NCI-H748 (cell line): ENCODE results near the gene RFESD.
"Not testable (repeated sequence)": the region's sequence is repeated elsewhere in the genome, so short reads cannot be mapped to it uniquely, and the experiment has no call there.

ENCODE experiments used
- DNase-seq: peaks from one replicate; lab custom pipeline; 2025; ENCODE audit not compliant: unreplicated experiment; lab: John Stamatoyannopoulos, UW

RFESD gene

GRCh38 chr5:95627971-95628810 lies 18.4 kb upstream of the RFESD start:
- no peak for DNase-seq

GRCh38 chr5:95628933-95629332 lies 17.6 kb upstream of the RFESD start:
- no peak for DNase-seq

DNA sequence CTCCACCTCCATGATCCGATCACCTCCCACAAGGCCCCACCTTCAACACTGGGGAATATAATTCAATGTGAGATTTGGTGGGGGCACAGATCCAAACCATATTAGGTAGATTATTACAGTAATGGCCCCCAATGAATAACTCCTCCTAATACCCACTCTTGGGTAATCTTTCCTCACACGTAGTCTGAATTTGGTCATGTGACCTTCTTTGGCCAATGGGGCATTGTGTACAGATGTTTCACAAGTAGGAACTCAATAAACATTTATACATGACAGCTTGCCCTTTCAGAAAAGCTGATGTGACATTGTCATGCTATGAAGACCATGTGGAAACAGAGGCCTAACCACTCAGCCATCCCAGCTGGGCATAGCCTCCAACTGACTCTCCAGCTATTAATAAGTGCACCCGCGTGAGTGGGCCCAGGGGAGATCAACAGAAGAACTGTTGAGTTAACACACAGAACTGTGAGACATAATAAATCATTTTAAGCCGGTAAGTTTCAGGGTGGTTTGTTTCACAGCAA lies 16.1 kb upstream of the RFESD start:
- DNase-seq = no peak

- DNase-seq = no peak
Measured at GRCh38 chr5:95631255-95631958, 15.2 kb upstream of the RFESD start.

- DNase-seq = no peak
Measured at GRCh38 chr5:95631991-95632675, 14.4 kb upstream of the RFESD start.

GRCh38 chr5:95632942-95633341 lies 13.6 kb upstream of the RFESD start:
- DNase-seq = not testable (repeated sequence)

- DNase-seq = no peak
Measured at GRCh38 chr5:95633671-95634070, 12.9 kb upstream of the RFESD start.

- no peak for DNase-seq
Measured at GRCh38 chr5:95634081-95634480, 12.5 kb upstream of the RFESD start.

GRCh38 chr5:95638632-95639031 lies 7.9 kb upstream of the RFESD start:
- DNase-seq = no peak

DNA sequence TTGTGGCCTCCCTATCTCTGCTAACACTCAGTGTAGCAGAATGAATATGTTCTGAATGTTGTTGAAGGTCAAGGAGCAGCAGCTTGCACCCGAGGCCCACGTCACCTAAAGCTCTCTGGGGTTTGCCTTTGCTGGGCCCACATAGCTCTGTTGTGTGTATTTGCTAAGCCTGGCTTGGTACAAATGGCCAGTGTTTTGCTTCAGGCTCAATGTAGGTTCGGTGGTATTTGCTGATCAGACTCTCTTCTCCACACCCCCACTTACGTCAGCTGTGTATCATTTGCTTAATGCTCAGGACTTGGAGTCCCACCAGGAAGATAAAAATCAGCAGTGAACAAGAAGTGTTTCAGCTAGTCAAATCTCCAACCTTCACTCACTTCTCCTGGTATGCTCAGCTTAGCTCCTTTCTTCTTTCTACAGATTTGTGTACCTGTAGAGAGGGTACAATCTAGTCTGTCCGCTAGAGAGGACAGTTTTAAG lies 4.8 kb upstream of the RFESD start:
- no peak for DNase-seq

DNA sequence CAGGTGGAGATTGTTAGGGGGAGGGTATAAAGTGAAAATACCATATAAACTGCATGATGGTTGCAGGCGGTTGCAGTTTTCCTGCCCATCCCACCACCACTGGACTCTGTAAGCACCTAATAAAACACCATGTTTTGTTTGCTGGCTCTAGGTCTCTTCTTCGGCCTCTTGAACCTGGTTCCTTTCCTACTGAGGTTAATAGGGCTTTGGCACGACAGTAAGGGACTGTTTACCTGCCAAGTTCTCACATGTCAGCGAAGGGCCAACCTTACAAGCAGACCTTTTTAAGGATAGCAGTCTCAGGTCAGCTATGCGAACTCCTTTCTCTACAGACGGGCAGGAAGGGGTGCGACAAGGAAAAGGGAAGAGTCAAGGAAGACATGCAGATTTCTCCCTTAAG lies 3.4 kb upstream of the RFESD start:
- no peak for DNase-seq

DNA sequence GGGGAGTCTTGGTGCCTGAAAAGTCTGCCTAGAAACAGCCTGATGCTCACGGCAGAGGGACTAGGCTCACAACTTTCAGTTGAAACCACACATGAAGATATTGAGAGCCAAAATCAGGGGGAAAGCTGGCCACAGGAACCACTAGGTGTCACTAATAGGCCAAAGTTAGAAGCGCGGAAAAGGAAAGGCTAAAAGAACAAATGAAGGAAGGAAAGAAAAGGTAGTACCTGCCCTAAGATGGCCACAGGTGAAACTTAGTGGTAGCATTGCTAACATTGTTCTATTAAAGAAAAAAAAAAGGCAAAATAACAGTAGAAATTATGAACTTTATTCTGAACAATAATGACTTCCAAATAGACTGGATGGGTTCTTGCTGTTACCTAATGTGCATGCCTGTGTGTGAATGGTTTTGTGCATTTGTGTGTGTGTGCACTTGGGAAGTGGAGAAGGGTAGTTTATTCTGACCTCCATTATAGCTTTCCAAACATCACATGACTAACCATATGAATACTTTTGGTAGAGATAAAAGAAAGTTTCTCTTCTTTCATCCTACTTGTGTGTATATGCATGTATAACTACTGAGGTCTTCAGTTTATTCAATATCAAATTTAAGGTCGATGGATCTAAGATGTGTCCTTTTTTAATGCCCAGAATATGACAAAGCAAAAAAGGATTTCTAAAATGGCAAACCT lies 2.1 kb upstream of the RFESD start:
- peak; percentile 53 for DNase-seq

DNA sequence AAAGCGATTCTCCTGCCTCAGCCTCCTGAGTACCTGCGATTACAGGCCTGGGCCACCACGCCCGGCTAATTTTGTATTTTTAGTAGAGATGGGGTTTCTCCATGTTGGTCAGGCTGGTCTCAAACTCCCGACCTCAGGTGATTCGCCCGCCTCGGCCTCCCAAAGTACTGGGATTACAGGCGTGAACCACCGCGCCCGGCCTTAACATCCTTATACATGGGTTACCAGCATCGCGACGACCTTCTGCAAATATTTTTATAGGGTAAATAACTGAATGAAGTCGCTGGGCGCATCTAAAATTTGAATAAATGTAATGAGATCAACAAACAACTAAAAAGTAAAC lies 380 bp upstream of the RFESD start:
- DNase-seq = not testable (repeated sequence)

DNA sequence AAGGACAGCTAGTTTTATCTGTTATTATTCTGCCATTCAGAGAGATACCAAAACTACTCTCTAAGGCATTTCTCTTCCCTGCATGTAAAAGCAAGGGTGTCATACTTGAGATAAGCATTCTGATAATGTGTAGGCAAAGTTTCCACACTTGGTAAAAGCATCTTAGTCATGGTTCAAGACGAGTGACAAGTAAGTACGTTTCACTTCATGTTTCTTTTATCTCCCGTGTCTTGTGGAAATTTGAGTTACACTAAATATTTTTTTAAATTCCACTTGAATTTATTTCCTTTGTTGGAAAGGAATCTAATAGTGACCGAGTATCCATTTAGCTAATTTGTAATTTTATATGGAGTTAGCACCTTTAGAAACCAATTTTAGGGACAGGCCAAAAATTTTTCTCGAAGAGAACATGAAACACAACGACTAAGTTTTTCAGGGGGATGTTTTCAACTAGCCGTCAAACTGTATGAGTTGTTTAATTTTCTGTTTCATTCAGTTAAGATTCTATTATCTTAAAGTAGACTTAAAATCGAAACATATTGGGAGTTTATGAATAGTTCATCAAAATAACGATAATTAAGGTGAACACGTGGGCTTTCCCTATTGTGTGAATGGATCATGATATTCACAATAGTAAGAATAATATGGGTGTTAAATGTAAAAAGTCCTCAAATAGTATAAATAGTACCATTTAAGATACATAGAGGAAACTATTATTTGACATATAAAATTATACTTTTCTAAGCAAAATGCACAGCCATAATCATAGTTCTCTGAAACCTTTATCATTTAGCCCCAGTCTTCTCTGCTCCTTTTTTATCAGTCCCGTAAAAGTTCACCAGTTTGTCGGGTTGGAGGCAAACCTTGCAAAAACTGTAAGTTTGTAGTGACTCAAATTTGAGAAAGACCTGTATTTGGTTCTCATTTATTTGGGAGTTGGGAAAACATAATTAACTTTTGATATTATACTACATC lies 1.6 kb downstream of the RFESD start:
- DNase-seq = no peak

DNA sequence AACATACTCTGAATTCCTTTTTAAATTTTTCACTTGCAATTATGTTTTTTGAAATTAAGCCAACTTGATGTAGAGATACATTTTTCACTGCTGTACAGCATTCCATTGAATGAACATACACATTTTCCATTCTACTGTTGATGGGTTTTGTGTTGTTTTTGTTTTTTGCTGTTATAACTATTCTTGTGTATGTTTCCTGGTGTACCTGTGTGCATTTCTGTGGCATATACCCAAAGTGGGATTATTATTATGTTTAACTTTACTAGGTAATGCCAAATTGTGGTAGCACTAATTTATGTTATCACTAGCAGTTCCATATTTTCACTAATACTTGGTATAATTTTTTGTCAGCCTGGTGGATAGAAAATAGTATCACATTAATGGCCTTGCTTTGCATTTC lies 2.7 kb downstream of the RFESD start:
- DNase-seq = no peak

DNA sequence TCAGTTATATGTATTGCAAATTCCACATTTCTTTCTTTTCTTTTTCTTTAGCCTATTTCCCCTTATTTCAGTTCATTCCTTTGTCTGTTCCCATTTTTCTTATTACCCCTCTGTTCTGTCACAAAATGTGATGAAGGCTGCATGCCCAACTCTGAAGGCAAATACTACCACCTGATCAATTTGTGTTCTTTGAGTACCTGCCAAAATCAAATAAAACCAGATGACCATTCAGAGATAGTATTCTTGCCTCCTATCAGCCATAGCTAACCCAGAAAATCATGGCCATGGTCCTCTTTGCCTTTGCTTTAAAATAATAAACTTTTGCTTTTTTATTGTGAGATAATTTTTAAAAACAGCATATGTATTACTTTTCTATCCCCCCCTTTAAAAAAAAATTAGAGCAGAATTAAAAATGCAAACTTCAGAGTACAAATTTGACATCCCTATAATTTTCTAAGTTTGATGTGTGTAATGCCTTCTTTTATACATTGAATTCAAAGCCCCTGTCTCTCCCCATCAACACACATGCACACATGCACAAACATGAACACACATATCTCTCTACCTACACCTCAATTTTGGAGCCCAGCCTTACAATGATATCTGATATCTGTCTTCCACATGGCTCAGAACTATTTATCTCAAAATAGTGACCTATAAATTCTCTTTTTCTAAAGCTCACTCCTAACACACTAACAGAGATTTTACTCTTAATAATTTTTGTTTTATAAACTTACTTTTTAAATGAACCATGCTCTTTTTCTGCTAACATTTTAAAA lies 3.5 kb downstream of the RFESD start:
- no peak for DNase-seq

- DNase-seq = no peak
Measured at GRCh38 chr5:95652849-95653248, 6.3 kb downstream of the RFESD start.

- no peak for DNase-seq
Measured at GRCh38 chr5:95654196-95654595, 7.6 kb downstream of the RFESD start.

- no peak for DNase-seq
Measured at GRCh38 chr5:95655575-95655974, 9.0 kb downstream of the RFESD start.
